D341Med (cell line): ENCODE data around the gene ARHGAP8.
"Not testable (repeated sequence)": the region's sequence is repeated elsewhere in the genome, so short reads cannot be mapped to it uniquely, and the experiment has no call there.

Experiments
- DNase-seq: peaks from one replicate; pipeline ENCODE4 v3.0.0; 2012; ENCODE audit warnings: low spot score

ARHGAP8 gene

DNA sequence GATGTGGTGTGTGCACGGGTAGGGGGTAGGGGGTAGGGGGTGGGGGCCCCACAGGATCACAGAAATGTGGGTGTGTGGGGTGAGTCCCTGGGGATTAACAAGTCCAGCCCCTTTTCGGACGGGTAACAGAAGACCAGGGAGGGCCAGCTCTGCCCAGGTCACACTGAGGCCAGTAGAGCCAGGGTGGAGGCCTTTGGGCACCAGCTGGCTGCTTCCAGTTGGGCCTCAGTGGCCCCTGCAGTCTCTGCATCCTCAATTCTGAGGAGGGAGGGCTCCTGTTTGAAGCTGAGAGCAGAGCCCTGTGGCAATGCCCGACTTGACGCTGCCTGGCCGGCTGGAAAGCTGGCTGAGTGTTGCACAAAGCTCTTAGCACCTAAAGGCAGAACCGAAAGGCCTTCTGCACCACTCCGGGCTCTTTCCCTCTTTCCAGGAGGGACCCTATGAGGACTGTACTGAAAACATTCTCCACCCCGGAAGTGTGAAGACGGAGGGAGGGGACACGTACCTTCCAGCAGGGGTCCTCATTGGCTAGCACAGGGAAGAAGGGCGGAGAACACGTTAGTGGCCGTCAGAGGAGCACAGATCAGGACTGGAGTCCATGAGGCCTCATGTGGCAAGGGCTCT lies 137.0 kb downstream of the ARHGAP8 start:
- no peak for DNase-seq

GRCh38 chr22:44890416-44891292 lies 138.3 kb downstream of the ARHGAP8 start:
- no peak for DNase-seq

DNA sequence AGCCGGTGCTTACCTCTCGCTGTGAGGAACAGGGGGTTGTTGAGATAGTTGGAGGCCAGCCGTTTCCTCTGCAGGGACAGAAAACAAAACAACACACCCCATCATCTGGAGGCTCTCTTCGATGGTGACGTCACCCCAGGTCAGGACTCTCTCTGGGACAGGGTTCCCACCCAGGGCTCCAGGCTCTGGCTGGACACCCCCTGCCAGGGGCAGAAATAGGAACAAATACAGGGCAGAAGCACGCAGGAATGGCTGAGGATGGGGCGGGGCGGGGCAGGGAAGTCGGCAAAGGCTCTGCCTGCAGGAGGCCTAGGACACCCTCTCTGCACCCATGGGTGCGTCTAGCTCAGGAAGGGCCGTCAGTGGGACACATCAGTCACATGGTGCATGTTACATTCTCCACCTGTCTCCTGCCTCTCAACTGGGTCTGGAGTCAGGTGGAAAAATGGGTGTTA lies 138.9 kb downstream of the ARHGAP8 start:
- no peak for DNase-seq

DNA sequence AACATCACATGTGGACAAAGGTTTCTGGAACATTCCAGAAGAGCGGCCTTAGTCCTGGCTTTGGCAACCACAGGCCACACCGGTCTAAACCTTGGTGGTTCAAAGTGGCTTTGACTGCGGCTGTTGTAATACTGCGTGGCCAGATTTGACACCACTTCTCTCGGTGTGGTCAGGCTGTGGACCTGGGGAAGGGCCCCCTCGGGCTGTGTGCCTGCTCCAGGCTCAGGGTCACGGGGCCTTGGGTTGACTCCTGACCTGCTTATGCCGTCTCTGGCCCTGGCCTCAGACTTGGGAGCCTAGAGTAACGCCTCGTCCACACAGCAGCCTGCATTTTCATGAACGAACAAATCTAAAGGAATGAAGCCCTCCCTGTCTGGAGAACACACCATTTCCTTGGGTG lies 139.4 kb downstream of the ARHGAP8 start:
- DNase-seq = no peak

DNA sequence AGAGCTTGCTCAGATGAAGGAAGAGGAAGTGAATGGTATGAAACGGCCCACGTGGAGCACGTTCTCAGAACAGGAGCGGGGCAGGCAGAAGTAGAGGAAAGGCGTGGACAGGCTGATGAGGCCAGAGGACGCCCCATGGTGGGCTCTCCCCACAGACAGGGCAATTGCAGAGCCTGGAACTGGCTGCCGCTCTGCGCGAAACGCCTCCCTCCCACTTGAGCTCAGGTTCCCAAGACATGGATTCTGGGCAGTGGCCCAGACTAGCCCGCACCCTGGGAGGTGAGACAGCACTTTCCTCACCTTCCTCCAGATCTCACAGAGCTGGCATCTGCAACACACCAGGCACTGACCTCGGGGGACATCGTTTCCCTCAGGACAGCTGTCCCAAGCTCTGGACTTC lies 139.9 kb downstream of the ARHGAP8 start:
- no peak for DNase-seq

GRCh38 chr22:44892803-44893730 lies 140.7 kb downstream of the ARHGAP8 start:
- DNase-seq = no peak

DNA sequence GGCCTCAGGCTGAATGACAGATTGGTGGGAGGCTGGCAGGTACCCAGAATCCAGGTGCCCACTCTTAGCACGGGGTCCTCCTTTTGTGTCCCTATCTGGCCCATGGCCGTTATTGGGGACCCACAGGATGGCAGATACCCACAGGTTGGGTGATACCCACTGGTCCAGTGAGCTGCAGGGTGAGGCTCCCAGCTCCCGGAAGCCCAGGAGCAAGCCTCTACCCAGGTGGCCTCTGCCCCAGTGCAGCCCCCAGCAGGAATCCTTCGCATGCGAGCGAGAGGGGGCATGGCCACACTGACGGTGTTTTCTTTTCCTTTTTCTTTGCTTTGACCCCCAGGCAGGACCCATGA lies 141.3 kb downstream of the ARHGAP8 start:
- DNase-seq = no peak

GRCh38 chr22:44894321-44894720 lies 141.9 kb downstream of the ARHGAP8 start:
- DNase-seq = no peak

- DNase-seq = no peak
These were observed 142.4 kb downstream of the ARHGAP8 start for GRCh38 chr22:44894782-44895181.

DNA sequence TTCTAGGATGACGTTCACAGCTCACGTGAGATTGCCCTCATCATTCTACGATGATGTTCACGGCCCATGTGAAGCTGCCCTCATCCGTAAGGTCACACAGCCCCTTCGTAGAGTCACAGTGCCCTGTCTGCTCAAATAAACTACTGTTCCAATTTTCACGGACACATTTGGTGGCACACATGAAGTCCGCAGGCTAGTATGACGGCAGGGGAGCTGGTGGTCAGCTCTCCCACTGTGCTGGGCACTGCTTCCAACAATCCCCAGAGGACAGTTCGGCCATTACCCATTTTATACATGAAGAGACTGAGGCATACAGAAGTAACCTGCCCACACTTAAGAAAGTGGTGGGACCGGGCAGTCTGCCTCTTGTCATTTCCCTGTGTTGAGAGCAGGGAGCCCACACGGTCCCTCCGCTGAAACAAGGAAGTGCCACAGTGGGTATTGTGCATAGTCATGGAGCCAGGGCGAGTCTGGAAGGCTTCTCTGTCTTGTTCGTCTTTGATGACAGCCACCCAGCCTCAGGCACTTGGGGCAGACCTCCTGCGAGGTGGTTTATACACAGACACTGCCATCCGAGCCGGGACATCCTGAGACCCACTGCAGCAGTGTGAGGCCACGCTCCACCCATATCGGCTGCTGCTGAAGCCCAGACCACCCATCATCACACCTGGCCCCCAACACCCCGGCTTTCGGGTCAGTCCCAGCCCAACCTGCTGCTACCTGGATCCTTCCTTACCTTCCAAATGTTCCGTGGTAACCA lies 143.1 kb downstream of the ARHGAP8 start:
- no peak for DNase-seq

DNA sequence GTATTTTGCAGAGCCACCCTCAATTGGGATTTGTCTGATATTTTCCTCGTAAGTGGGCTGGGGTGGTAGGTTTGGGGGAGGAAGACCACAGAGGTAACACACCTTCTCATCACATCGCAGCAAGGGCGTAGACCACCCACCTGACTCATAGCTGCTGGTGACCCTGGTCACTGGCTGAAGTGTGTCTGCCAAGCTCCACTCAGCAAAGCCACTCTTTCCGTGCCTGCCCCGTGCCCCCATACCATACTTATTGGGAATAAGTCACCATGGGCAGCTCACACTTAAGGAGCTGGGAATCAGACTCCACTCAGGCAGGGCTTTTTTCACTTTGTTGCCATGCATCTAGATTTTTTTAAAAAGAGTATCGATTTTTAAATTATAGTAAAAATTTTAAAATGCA lies 145.9 kb downstream of the ARHGAP8 start:
- peak; percentile 15 for DNase-seq

DNA sequence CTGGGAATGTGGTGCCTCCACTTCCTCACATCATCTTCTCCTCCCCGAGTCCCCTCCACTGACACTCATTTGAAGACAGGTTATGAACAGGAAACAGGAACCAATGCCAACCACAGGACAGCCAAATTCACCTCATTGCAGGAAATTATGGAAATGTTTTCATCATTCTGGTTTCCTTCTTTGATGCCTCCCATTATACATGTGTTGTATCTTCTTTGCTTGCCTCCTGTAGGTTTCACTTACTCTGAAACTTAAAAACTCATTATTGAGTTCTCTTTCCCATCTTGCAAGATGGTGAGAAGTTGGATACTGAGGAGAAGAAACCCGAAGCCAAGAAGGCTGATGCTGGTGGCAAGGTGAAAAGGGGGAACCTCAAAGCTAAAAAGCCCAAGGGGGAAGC lies 148.9 kb downstream of the ARHGAP8 start:
- DNase-seq = no peak

GRCh38 chr22:44903164-44903563 lies 150.8 kb downstream of the ARHGAP8 start:
- not testable (repeated sequence) for DNase-seq

DNA sequence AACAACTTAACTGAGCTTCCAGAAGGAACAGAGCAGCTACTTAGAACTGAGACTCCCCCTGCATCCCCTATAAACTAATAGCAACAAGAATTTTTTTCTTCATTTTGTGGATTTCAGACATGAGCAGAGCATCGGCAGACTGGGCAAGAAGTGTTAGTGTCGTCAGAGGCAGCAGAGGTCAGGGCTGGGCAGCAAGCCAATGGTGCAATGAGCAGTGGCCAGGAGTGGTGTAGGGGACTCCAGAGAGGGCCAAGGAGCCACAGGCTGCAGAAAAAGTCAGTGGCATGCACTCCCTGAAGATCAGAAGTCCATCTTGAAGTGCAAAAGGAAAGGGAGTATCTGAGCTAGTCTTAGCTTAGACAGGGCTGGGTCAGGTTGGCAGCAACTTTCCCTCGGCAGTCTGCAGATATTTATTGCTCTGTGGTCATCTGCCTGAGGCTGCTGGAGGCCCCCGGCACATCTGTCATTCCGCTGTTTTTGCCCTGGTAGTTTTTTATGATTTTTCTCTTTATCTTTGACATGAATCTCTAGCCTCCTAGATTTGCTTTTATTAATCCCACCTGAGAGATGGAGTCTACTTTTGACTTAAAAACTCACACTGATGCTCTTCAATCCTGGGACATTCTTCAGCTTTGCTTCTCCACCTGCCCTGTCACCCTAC lies 152.2 kb downstream of the ARHGAP8 start:
- not testable (repeated sequence) for DNase-seq

GRCh38 chr22:44906248-44906936 lies 154.0 kb downstream of the ARHGAP8 start:
- DNase-seq = no peak

- no peak for DNase-seq
These were observed 154.7 kb downstream of the ARHGAP8 start for GRCh38 chr22:44906999-44907644.

GRCh38 chr22:44907765-44908737 lies 155.7 kb downstream of the ARHGAP8 start:
- DNase-seq = no peak

GRCh38 chr22:44909241-44909640 lies 156.9 kb downstream of the ARHGAP8 start:
- DNase-seq = no peak
